ENCODE results near the gene GRM4. TPM values are rescaled to one million over a fixed set of nuclear protein-coding genes. Genes with fewer than 3 reads are reported as not detected.

The GRM4 gene
- total RNA-seq, 2 donors from 2014 or later = 0.07 TPM; not detected in 1

- TF ChIP-seq CTCF (IDR thresholded peaks at IDR 0.05) = no peak
- no peaks in the 10 kb centered on the region for H3K4me1 ChIP-seq
These were observed 42.6 kb downstream of the GRM4 start for GRCh38 chr6:34103321-34103720.

DNA sequence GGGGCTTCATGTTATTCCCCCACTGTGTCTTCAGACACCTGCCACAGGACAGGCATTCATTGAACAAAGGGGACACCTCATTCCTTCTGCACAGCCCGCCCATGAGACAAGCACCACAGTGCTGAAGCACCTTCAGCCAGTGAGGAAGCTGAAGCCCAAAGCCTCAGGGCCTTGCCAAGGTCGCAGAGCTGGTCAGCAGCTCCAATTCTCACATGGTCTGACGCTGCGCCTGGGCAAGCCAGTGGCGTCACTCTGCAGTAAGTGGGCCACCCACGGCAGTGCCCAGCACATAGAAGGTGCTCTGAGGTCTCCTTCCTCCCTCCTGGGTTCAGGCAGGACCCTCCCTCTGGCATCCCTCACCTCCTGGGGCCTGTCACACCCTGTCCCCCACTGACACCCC, 43.2 kb downstream of the GRM4 start:
- no peaks in the 10 kb centered on the region for H3K36me3 ChIP-seq
- H3K9ac ChIP-seq (ENCODE audit: low read depth in 2 of 2, low read length in 2 of 2) = no peak overlapping the region
- intact Hi-C loops (cut with DNase I) = no loop called here
- TF ChIP-seq CTCF (IDR thresholded peaks at IDR 0.05) = no peak
- no peak overlapping the region for H3K4me3 ChIP-seq
- H3K4me1 ChIP-seq = no peaks in the 10 kb centered on the region
- no peak for DNase-seq
- no peak overlapping the region for H3K27ac ChIP-seq
- H3K9me3 ChIP-seq = no peaks in the 10 kb centered on the region
- H3K27me3 ChIP-seq = no peaks in the 10 kb centered on the region

More at GRCh38 chr6:34103321-34103720, 42.6 kb downstream of the GRM4 start:
- H3K4me3 ChIP-seq = no peak overlapping the region
- H3K9ac ChIP-seq (ENCODE audit: low read depth in 2 of 2, low read length in 2 of 2) = no peak overlapping the region
- H3K9me3 ChIP-seq = no peaks in the 10 kb centered on the region
- intact Hi-C loops (cut with DNase I) = no loop called here
- H3K36me3 ChIP-seq = no peaks in the 10 kb centered on the region
- no peak overlapping the region for H3K27ac ChIP-seq
- no peak for DNase-seq
- no peaks in the 10 kb centered on the region for H3K27me3 ChIP-seq

DNA sequence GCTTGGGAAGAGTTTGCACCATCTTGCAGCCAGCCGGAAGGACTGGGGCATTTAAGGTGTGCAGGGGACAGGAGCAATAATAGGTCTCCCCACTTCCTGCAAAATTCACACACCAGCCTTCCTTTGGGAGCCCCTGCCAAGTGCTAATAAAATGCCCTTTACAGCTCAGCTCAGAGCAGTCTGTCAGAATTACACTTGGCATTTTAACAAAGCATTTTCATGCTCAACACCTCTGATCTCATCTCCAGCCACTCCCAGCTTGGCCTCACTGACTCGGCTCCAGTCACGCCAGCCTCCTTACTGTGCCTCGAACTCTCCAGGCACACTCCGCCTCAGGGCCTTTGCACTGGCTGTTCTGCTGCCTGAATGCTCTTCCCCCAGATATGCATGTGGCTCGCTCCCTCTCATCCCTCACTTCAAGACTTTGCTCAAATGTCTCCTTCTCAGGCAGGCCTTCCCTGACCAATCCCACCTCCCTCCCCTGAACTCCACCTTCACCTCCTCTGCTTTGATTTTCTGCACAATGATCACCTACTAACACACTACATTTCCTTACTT, 43.7 kb downstream of the GRM4 start:
- TF ChIP-seq CTCF (IDR thresholded peaks at IDR 0.05) = no peak
- no peaks in the 10 kb centered on the region for H3K9me3 ChIP-seq
- H3K4me3 ChIP-seq = no peak overlapping the region
- no peaks in the 10 kb centered on the region for H3K27me3 ChIP-seq
- intact Hi-C loops (cut with DNase I) = no loop called here
- H3K4me1 ChIP-seq = no peaks in the 10 kb centered on the region
- DNase-seq = no peak
- no peak overlapping the region for H3K27ac ChIP-seq
- H3K36me3 ChIP-seq = no peaks in the 10 kb centered on the region
- H3K9ac ChIP-seq (ENCODE audit: low read depth in 2 of 2, low read length in 2 of 2) = no peak overlapping the region

DNA sequence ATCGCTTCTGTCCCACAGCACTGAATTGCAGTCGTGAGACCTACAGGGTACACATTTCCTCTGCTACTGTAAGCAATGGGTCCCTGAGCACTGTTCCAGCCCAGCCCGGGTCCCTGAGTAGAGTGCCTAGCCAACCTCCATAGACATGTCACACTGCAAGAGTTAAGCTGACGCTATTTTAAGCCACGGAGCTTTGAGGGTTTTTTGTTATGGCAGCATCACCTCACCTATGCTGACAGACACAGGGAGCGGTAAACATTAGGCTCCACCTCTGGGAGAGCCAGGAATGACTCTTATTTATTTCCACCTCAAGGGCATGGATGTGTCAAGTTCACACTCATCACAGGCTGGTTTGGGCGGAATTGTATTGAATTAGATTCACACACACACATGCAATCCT, 45.1 kb downstream of the GRM4 start:
- no peak for TF ChIP-seq CTCF (IDR thresholded peaks at IDR 0.05)
- no peak overlapping the region for H3K4me3 ChIP-seq
- no peaks in the 10 kb centered on the region for H3K36me3 ChIP-seq
- no peak overlapping the region for H3K9ac ChIP-seq (ENCODE audit: low read depth in 2 of 2, low read length in 2 of 2)
- no peak for DNase-seq
- no peaks in the 10 kb centered on the region for H3K9me3 ChIP-seq
- no peaks in the 10 kb centered on the region for H3K4me1 ChIP-seq
- no peaks in the 10 kb centered on the region for H3K27me3 ChIP-seq
- intact Hi-C loops (cut with DNase I) = no loop called here
- H3K27ac ChIP-seq = no peak overlapping the region

DNA sequence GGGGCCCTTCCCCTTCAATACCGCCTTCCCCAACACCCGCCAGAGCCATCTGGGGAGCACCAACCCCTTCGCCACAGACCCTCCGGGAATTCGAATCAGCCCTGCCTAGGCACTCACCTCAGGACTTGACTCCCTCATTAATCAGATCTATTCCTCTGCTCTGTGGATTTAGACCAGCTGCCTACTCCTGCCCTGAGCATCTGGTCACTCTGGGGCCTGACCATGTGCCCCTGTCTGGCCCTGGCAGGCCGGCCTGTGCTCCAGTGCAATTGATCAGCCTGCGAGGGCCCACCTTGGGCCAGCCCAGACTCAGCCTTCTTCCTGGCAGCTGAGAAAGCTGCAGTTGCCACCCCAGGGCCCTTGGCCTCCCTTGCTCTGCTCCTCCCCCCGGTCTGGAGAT, 46.0 kb downstream of the GRM4 start:
- Histone ChIP-seq H3K9me3 (no peaks in the 10 kb centered on the region), H3K9ac (ENCODE audit: low read depth in 2 of 2, low read length in 2 of 2) (no peak overlapping the region), H3K4me3 (no peak overlapping the region), H3K27ac (no peak overlapping the region), H3K36me3 (no peaks in the 10 kb centered on the region), H3K27me3 (no peaks in the 10 kb centered on the region), H3K4me1 (no peaks in the 10 kb centered on the region)
- DNase-seq = no peak
- no peak for TF ChIP-seq CTCF (IDR thresholded peaks at IDR 0.05)
- intact Hi-C loops (cut with DNase I) = no loop called here

Data from colonic mucosa (tissue), 4 donors.